NCI-H1105 treated with DMSO at 0.1 percent for 48 hours (cell line): ENCODE measurements around the gene MRPS25.

Experiments used
- DNase-seq: peaks from one replicate; lab custom pipeline; 2025; lab: John Stamatoyannopoulos, UW

MRPS25 gene

GRCh38 chr3:15081960-15082664 lies 17.0 kb upstream of the MRPS25 start:
- DNase-seq, result no peak

- no peak for DNase-seq
Observed at GRCh38 chr3:15079091-15079490, 14.0 kb upstream of the MRPS25 start.

GRCh38 chr3:15074500-15074899 lies 9.4 kb upstream of the MRPS25 start:
- no peak for DNase-seq

GRCh38 chr3:15071699-15072098 lies 6.6 kb upstream of the MRPS25 start:
- DNase-seq, result no peak

- DNase-seq, result no peak
Observed at GRCh38 chr3:15069441-15069840, 4.3 kb upstream of the MRPS25 start.

- DNase-seq, result no peak
Observed at GRCh38 chr3:15066467-15066866, 1.4 kb upstream of the MRPS25 start.

- no peak for DNase-seq
Observed at GRCh38 chr3:15065550-15066007, 464 bp upstream of the MRPS25 start.

- DNase-seq, result no peak
Observed at GRCh38 chr3:15064299-15064834, 748 bp downstream of the MRPS25 start.

GRCh38 chr3:15063656-15064286 lies 1.3 kb downstream of the MRPS25 start:
- no peak for DNase-seq

GRCh38 chr3:15063238-15063637 lies 1.9 kb downstream of the MRPS25 start:
- DNase-seq, result no peak

GRCh38 chr3:15060029-15060428 lies 5.1 kb downstream of the MRPS25 start:
- DNase-seq, result no peak

- no peak for DNase-seq
Observed at GRCh38 chr3:15056676-15057404, 8.3 kb downstream of the MRPS25 start.

GRCh38 chr3:15055019-15055557 lies 10.0 kb downstream of the MRPS25 start:
- no peak for DNase-seq

- DNase-seq, result no peak
Observed at GRCh38 chr3:15053541-15053940, 11.6 kb downstream of the MRPS25 start.

- no peak for DNase-seq
Observed at GRCh38 chr3:15052335-15053242, 12.5 kb downstream of the MRPS25 start.

GRCh38 chr3:15051531-15051930 lies 13.6 kb downstream of the MRPS25 start:
- peak; percentile 2 for DNase-seq

GRCh38 chr3:15050405-15051092 lies 14.6 kb downstream of the MRPS25 start:
- DNase-seq, result no peak

GRCh38 chr3:15049584-15049983 lies 15.5 kb downstream of the MRPS25 start:
- DNase-seq, result no peak

- DNase-seq, result no peak
Observed at GRCh38 chr3:15045667-15046066, 19.4 kb downstream of the MRPS25 start.

- DNase-seq, result no peak
Observed at GRCh38 chr3:15044326-15044725, 20.8 kb downstream of the MRPS25 start.
